NCI-H1092 treated with DMSO at 0.1 percent for 48 hours (cell line): ENCODE measurements around the gene HDHD5.
"Not testable (repeated sequence)": the region's sequence is repeated elsewhere in the genome, so short reads cannot be mapped to it uniquely, and the experiment has no call there.

Source experiments
- DNase-seq: peaks from one replicate; lab custom pipeline; 2025; lab: John Stamatoyannopoulos, UW

Gene HDHD5

GRCh38 chr22:17155941-17156340, 3.1 kb downstream of the HDHD5 start:
- DNase-seq = no peak

GRCh38 chr22:17152971-17153370, 6.1 kb downstream of the HDHD5 start:
- DNase-seq = no peak

- DNase-seq = no peak
These were observed 6.7 kb downstream of the HDHD5 start for GRCh38 chr22:17152340-17152739.

GRCh38 chr22:17149076-17149815, 9.8 kb downstream of the HDHD5 start:
- no peak for DNase-seq

GRCh38 chr22:17147458-17147857, 11.6 kb downstream of the HDHD5 start:
- not testable (repeated sequence) for DNase-seq

GRCh38 chr22:17145021-17145680, 13.9 kb downstream of the HDHD5 start:
- no peak for DNase-seq

- DNase-seq = no peak
These were observed 15.3 kb downstream of the HDHD5 start for GRCh38 chr22:17143826-17144225.

GRCh38 chr22:17143101-17143500, 16.0 kb downstream of the HDHD5 start:
- no peak for DNase-seq

- DNase-seq = no peak
These were observed 18.0 kb downstream of the HDHD5 start for GRCh38 chr22:17140826-17141766.

GRCh38 chr22:17140022-17140421, 19.1 kb downstream of the HDHD5 start:
- no peak for DNase-seq

GRCh38 chr22:17138513-17138912, 20.6 kb downstream of the HDHD5 start:
- DNase-seq = no peak

- DNase-seq = no peak
These were observed 21.1 kb downstream of the HDHD5 start for GRCh38 chr22:17137861-17138425.

GRCh38 chr22:17137170-17137569, 21.9 kb downstream of the HDHD5 start:
- DNase-seq = no peak

GRCh38 chr22:17135153-17135760, 23.8 kb downstream of the HDHD5 start:
- DNase-seq = no peak

- no peak for DNase-seq
These were observed 25.9 kb downstream of the HDHD5 start for GRCh38 chr22:17133137-17133536.

- DNase-seq = peak; percentile 50
These were observed 27.0 kb downstream of the HDHD5 start for GRCh38 chr22:17132112-17132511.

- DNase-seq = peak; percentile 50
These were observed 27.4 kb downstream of the HDHD5 start for GRCh38 chr22:17131686-17132085.

- no peak for DNase-seq
These were observed 28.9 kb downstream of the HDHD5 start for GRCh38 chr22:17130199-17130598.

- peak; percentile 94 for DNase-seq
These were observed 37.6 kb downstream of the HDHD5 start, which contains the start of gene TMEM121B for GRCh38 chr22:17121233-17122195. Gene TMEM121B, minus strand, starts transcription at chr22:17121360. Its CDS starts 233 bp downstream, at chr22:17121127.

- peak; percentile 34 for DNase-seq
These were observed 38.3 kb downstream of the HDHD5 start for GRCh38 chr22:17120711-17121232.
